GM12891 (cell line): ENCODE data around the gene SH3BP5L.
A peak's percentile ranks its signal among the peaks of the same experiment; 100 is the strongest.

ENCODE experiments used
- DNase-seq: peaks from one replicate; pipeline ENCODE4 v3.0.0; 2011; ENCODE audit warnings: low spot score; ENCODE audit not compliant: insufficient read length
- FAIRE-seq: peaks from 2 replicates; lab custom pipeline; 2011; peaks lifted over from hg19 to GRCh38; lab: Jason Lieb, UNC
- PAX5 ChIP-seq: IDR thresholded peaks from 2 replicates; pipeline ENCODE4 v1.6.1; 2011; ENCODE audit warnings: low read length, moderate library complexity, mild to moderate bottlenecking; ENCODE audit not compliant: insufficient read depth, severe bottlenecking
- POLR2A ChIP-seq: IDR thresholded peaks from 2 replicates; pipeline ENCODE4 v1.6.1; 2011; ENCODE audit warnings: low read depth, low read length, control low read depth
- POLR2AphosphoS5 ChIP-seq: IDR thresholded peaks from 2 replicates; pipeline ENCODE4 v1.6.1; 2011; ENCODE audit warnings: low read depth, low read length, control low read depth
- POU2F2 ChIP-seq: IDR thresholded peaks from 2 replicates; pipeline ENCODE4 v1.6.1; 2011; ENCODE audit warnings: low read depth, mild to moderate bottlenecking, control low read depth, low read length, moderate library complexity
- SPI1 ChIP-seq: IDR thresholded peaks from 2 replicates; pipeline ENCODE4 v1.6.1; 2011; ENCODE audit warnings: low read depth, low read length, control low read depth
- TAF1 ChIP-seq: IDR thresholded peaks from 2 replicates; pipeline ENCODE4 v1.6.1; 2011; ENCODE audit warnings: low read depth, low read length, control low read depth

Gene SH3BP5L

GRCh38 chr1:248852481-248853405, 27.0 kb upstream of the SH3BP5L start:
- no peak for FAIRE-seq
- no peak for DNase-seq
- TF ChIP-seq SPI1 (peak; percentile 79), PAX5 (no peak)

GRCh38 chr1:248851390-248851789, 25.7 kb upstream of the SH3BP5L start:
- TF ChIP-seq PAX5, result no peak
- DNase-seq (no peak), FAIRE-seq (no peak)

- no peak for FAIRE-seq
- TF ChIP-seq POLR2AphosphoS5 (no peak), POU2F2 (no peak), TAF1 (no peak), POLR2A (no peak), PAX5 (no peak), SPI1 (no peak)
- DNase-seq, result no peak
These were observed 25.0 kb upstream of the SH3BP5L start for GRCh38 chr1:248850536-248851251.

GRCh38 chr1:248850124-248850523, 24.4 kb upstream of the SH3BP5L start:
- FAIRE-seq (no peak), DNase-seq (no peak)
- TF ChIP-seq TAF1, result no peak
- TF ChIP-seq POLR2AphosphoS5, result no peak; the same call in 1 of the 2 replicates
- no peak for TF ChIP-seq PAX5
- no peak for TF ChIP-seq POLR2A
- no peak for TF ChIP-seq SPI1
- no peak for TF ChIP-seq POU2F2

GRCh38 chr1:248849637-248850036, 23.9 kb upstream of the SH3BP5L start:
- DNase-seq, result no peak
- TF ChIP-seq POLR2AphosphoS5 (no peak), POLR2A (no peak), SPI1 (no peak), PAX5 (no peak), TAF1 (no peak), POU2F2 (no peak)
- FAIRE-seq, result no peak

- DNase-seq, result no peak
- TF ChIP-seq TAF1 (no peak), POU2F2 (no peak), SPI1 (no peak), POLR2AphosphoS5 (no peak), PAX5 (no peak)
- no peak for FAIRE-seq
These were observed 23.4 kb upstream of the SH3BP5L start for GRCh38 chr1:248849152-248849551.

- TF ChIP-seq POLR2AphosphoS5, result no peak
- no peak for TF ChIP-seq SPI1
- no peak for TF ChIP-seq TAF1
- TF ChIP-seq POU2F2, result no peak
- no peak for TF ChIP-seq PAX5
- no peak for TF ChIP-seq POLR2A
- FAIRE-seq (no peak), DNase-seq (no peak)
These were observed 22.9 kb upstream of the SH3BP5L start for GRCh38 chr1:248848602-248849001.

- no peak for DNase-seq
- TF ChIP-seq TAF1 (no peak), PAX5 (no peak), SPI1 (no peak), POLR2AphosphoS5 (no peak), POU2F2 (no peak), POLR2A (no peak)
- FAIRE-seq, result no peak
These were observed 22.3 kb upstream of the SH3BP5L start for GRCh38 chr1:248847956-248848561.

- DNase-seq, result no peak
- no peak for FAIRE-seq
- TF ChIP-seq SPI1 (no peak), TAF1 (no peak), POU2F2 (no peak), POLR2AphosphoS5 (no peak), PAX5 (no peak), POLR2A (no peak)
These were observed 21.7 kb upstream of the SH3BP5L start for GRCh38 chr1:248847181-248847955.

- TF ChIP-seq TAF1, result no peak
- FAIRE-seq (no peak), DNase-seq (no peak)
These were observed 18.8 kb upstream of the SH3BP5L start for GRCh38 chr1:248844526-248844925.
